HG03060 (cell line): ENCODE measurements around the gene ADAM19.

Source experiments
- ATAC-seq: cut with Tn5 transposase; IDR thresholded peaks from one replicate; pipeline ENCODE4 v1.9.1; 2021; ENCODE audit warnings: low read depth, moderate number of reproducible peaks; ENCODE audit not compliant: unreplicated experiment

The ADAM19 gene

GRCh38 chr5:157520911-157521703 is 54.5 kb downstream of the ADAM19 start:
- no peak for ATAC-seq

- ATAC-seq, result no peak
Measured at GRCh38 chr5:157519579-157520253, 55.9 kb downstream of the ADAM19 start.

GRCh38 chr5:157518963-157519362 is 56.6 kb downstream of the ADAM19 start:
- peak; percentile 70 for ATAC-seq

GRCh38 chr5:157516626-157517325 is 58.8 kb downstream of the ADAM19 start:
- ATAC-seq, result no peak

GRCh38 chr5:157516006-157516405 is 59.6 kb downstream of the ADAM19 start:
- no peak for ATAC-seq

GRCh38 chr5:157514974-157515373 is 60.6 kb downstream of the ADAM19 start:
- ATAC-seq, result no peak

- ATAC-seq, result no peak
Measured at GRCh38 chr5:157513182-157513581, 62.4 kb downstream of the ADAM19 start.

- ATAC-seq, result no peak
Measured at GRCh38 chr5:157511651-157512644, 63.6 kb downstream of the ADAM19 start.

- ATAC-seq, result no peak
Measured at GRCh38 chr5:157510682-157511081, 64.9 kb downstream of the ADAM19 start.

- ATAC-seq, result no peak
Measured at GRCh38 chr5:157509587-157509986, 66.0 kb downstream of the ADAM19 start.

- no peak for ATAC-seq
Measured at GRCh38 chr5:157509093-157509492, 66.5 kb downstream of the ADAM19 start.

GRCh38 chr5:157506981-157507780 is 68.4 kb downstream of the ADAM19 start:
- ATAC-seq, result no peak

GRCh38 chr5:157506066-157506590 is 69.4 kb downstream of the ADAM19 start:
- ATAC-seq, result no peak

- no peak for ATAC-seq
Measured at GRCh38 chr5:157505496-157505895, 70.1 kb downstream of the ADAM19 start.

GRCh38 chr5:157504053-157504452 is 71.5 kb downstream of the ADAM19 start:
- ATAC-seq, result no peak

- ATAC-seq, result peak; percentile 63
Measured at GRCh38 chr5:157502143-157502647, 73.4 kb downstream of the ADAM19 start.

GRCh38 chr5:157497875-157498611 is 77.5 kb downstream of the ADAM19 start:
- ATAC-seq, result no peak

GRCh38 chr5:157496864-157497263 is 78.7 kb downstream of the ADAM19 start:
- no peak for ATAC-seq
